ENCODE data around the gene TATDN2.

TATDN2 gene

GRCh38 chr3:10315771-10316344, 67.6 kb downstream of the TATDN2 start:
- peaks cover 29% of the 10 kb centered on the region; the same call in 1 of the 2 replicates for H4K20me1 ChIP-seq (ENCODE audit: insufficient read depth, low read length)
- H3K79me2 ChIP-seq (ENCODE audit: insufficient read depth, low read length), result peaks cover 35% of the 10 kb centered on the region
- no peaks in the 10 kb centered on the region for H3K9me3 ChIP-seq (ENCODE audit: insufficient read depth, low read length, severe bottlenecking)
- no peak overlapping the region for H3K4me3 ChIP-seq (ENCODE audit: low read depth in 1 of 2, low read length in 2 of 2)
- no peak overlapping the region for H3K4me2 ChIP-seq (ENCODE audit: insufficient read depth, low read length)
- ATAC-seq (ENCODE audit: insufficient read depth, low read depth) (no peak), DNase-seq (no peak)
- no peak overlapping the region for H3K27ac ChIP-seq (ENCODE audit: low read length)
- no peaks in the 10 kb centered on the region for H3K27me3 ChIP-seq (ENCODE audit: insufficient read depth, low read length, poor library complexity)
- peaks cover 83% of the 10 kb centered on the region for H3K36me3 ChIP-seq (ENCODE audit: insufficient read depth, low read length)
- H3K4me1 ChIP-seq (ENCODE audit: insufficient read depth, low read length), result peaks cover 19% of the 10 kb centered on the region
- no peak overlapping the region for H3K9ac ChIP-seq (ENCODE audit: low read depth, low read length)
- no peak overlapping the region for H2AFZ ChIP-seq (ENCODE audit: low read depth, low read length)
- no peak for TF ChIP-seq CTCF (IDR thresholded peaks at IDR 0.05; ENCODE audit: borderline replicate concordance, extremely low read depth, low read length, poor library complexity, severe bottlenecking)
- no peak for TF ChIP-seq EZH2 (IDR thresholded peaks at IDR 0.05; ENCODE audit: borderline replicate concordance, low read depth, low read length, severe bottlenecking)

- H3K9ac ChIP-seq (ENCODE audit: low read depth, low read length), result no peak overlapping the region
Measured at GRCh38 chr3:10317311-10317960, 69.2 kb downstream of the TATDN2 start.

GRCh38 chr3:10317961-10318350, 69.7 kb downstream of the TATDN2 start:
- Histone ChIP-seq H3K27me3 (ENCODE audit: insufficient read depth, low read length, poor library complexity) (no peaks in the 10 kb centered on the region), H3K36me3 (ENCODE audit: insufficient read depth, low read length) (peaks cover 62% of the 10 kb centered on the region), H4K20me1 (ENCODE audit: insufficient read depth, low read length) (peaks cover 27% of the 10 kb centered on the region; the same call in 1 of the 2 replicates), H3K9ac (ENCODE audit: low read depth, low read length) (no peak overlapping the region), H3K9me3 (ENCODE audit: insufficient read depth, low read length, severe bottlenecking) (no peaks in the 10 kb centered on the region), H3K27ac (ENCODE audit: low read length) (no peak overlapping the region), H3K79me2 (ENCODE audit: insufficient read depth, low read length) (peaks cover 36% of the 10 kb centered on the region), H3K4me3 (ENCODE audit: low read depth in 1 of 2, low read length in 2 of 2) (no peak overlapping the region), H2AFZ (ENCODE audit: low read depth, low read length) (no peak overlapping the region), H3K4me1 (ENCODE audit: insufficient read depth, low read length) (peaks cover 24% of the 10 kb centered on the region), H3K4me2 (ENCODE audit: insufficient read depth, low read length) (no peak overlapping the region)
- ATAC-seq (ENCODE audit: insufficient read depth, low read depth) (no peak), DNase-seq (no peak)
- TF ChIP-seq CTCF (IDR thresholded peaks at IDR 0.05; ENCODE audit: borderline replicate concordance, extremely low read depth, low read length, poor library complexity, severe bottlenecking), result no peak
- TF ChIP-seq EZH2 (IDR thresholded peaks at IDR 0.05; ENCODE audit: borderline replicate concordance, low read depth, low read length, severe bottlenecking), result no peak

More at GRCh38 chr3:10317311-10317960, 69.2 kb downstream of the TATDN2 start:
- Histone ChIP-seq H4K20me1 (ENCODE audit: insufficient read depth, low read length) (peaks cover 27% of the 10 kb centered on the region; the same call in 1 of the 2 replicates), H3K9me3 (ENCODE audit: insufficient read depth, low read length, severe bottlenecking) (no peaks in the 10 kb centered on the region), H3K27me3 (ENCODE audit: insufficient read depth, low read length, poor library complexity) (no peaks in the 10 kb centered on the region), H3K27ac (ENCODE audit: low read length) (no peak overlapping the region), H3K4me1 (ENCODE audit: insufficient read depth, low read length) (peaks cover 24% of the 10 kb centered on the region), H3K79me2 (ENCODE audit: insufficient read depth, low read length) (peaks cover 36% of the 10 kb centered on the region), H3K4me3 (ENCODE audit: low read depth in 1 of 2, low read length in 2 of 2) (no peak overlapping the region), H3K4me2 (ENCODE audit: insufficient read depth, low read length) (no peak overlapping the region), H3K36me3 (ENCODE audit: insufficient read depth, low read length) (peaks cover 67% of the 10 kb centered on the region), H2AFZ (ENCODE audit: low read depth, low read length) (no peak overlapping the region)
- ATAC-seq (ENCODE audit: insufficient read depth, low read depth) (no peak), DNase-seq (no peak)
- TF ChIP-seq CTCF (IDR thresholded peaks at IDR 0.05; ENCODE audit: borderline replicate concordance, extremely low read depth, low read length, poor library complexity, severe bottlenecking) (no peak), EZH2 (IDR thresholded peaks at IDR 0.05; ENCODE audit: borderline replicate concordance, low read depth, low read length, severe bottlenecking) (no peak)
